Keratinocyte (primary cell): Measurements from ENCODE around the gene RERE. TPM values are rescaled to one million over a fixed set of nuclear protein-coding genes. Genes with fewer than 3 reads are reported as not detected.

ENCODE experiments used
- DNase-seq: peaks from one replicate; pipeline ENCODE4 v3.0.0-alpha.2; 2011; ENCODE audit warnings: low read depth, missing footprints, low spot score
- FAIRE-seq: peaks from 2 replicates; lab custom pipeline; 2011; peaks lifted over from hg19 to GRCh38; lab: Jason Lieb, UNC
- H2AFZ ChIP-seq: 2 replicates; pipeline ENCODE4 v1.6.0; 2012; ENCODE audit warnings: low read length, control low read depth, inconsistent platforms; ENCODE audit not compliant: control insufficient read depth
- H3K27ac ChIP-seq: 2 replicates; pipeline ENCODE4 v1.5.1; 2011; ENCODE audit warnings: low read length; ENCODE audit not compliant: control insufficient read depth, insufficient read depth
- H3K27me3 ChIP-seq: 3 replicates; pipeline ENCODE4 v1.6.0; 2011; ENCODE audit warnings: low read length; ENCODE audit not compliant: control insufficient read depth, insufficient read depth; ENCODE audit errors: extremely low read depth
- H3K36me3 ChIP-seq, 2 experiments: 2 replicates in 1 of 2; 3 replicates in 1 of 2; pipeline ENCODE4 v1.5.1; 2011; ENCODE audit warnings: low read length in 2 of 2, mild to moderate bottlenecking in 1 of 2; ENCODE audit not compliant: control insufficient read depth in 2 of 2, insufficient read depth in 2 of 2; ENCODE audit errors: extremely low read depth in 1 of 2
- H3K4me1 ChIP-seq: 3 replicates; pipeline ENCODE4 v1.5.1; 2011; ENCODE audit warnings: low read length; ENCODE audit not compliant: control insufficient read depth, insufficient read depth; ENCODE audit errors: extremely low read depth
- H3K4me2 ChIP-seq: 3 replicates; pipeline ENCODE4 v1.6.0; 2011; ENCODE audit warnings: low read depth, low read length; ENCODE audit not compliant: control insufficient read depth, insufficient read depth; ENCODE audit errors: extremely low read depth
- H3K4me3 ChIP-seq, 3 experiments: fragments of 200-600 bp in 1 of 3; sonication (generic) in 1 of 3; 2 replicates in 2 of 3; 3 replicates in 1 of 3; pipeline ENCODE4 v1.5.1; 2011 to 2016; ENCODE audit warnings: low read length in 3 of 3, mild to moderate bottlenecking in 3 of 3, control low read depth in 2 of 3, inconsistent platforms in 1 of 3, low read depth in 1 of 3, mixed read lengths in 1 of 3, mixed run types in 1 of 3, moderate library complexity in 1 of 3; ENCODE audit not compliant: control insufficient read depth in 2 of 3, insufficient read depth in 2 of 3; ENCODE audit errors: extremely low read depth in 1 of 3
- H3K79me2 ChIP-seq: 2 replicates; pipeline ENCODE4 v1.6.0; 2012; ENCODE audit warnings: low read length; ENCODE audit not compliant: control insufficient read depth, insufficient read depth
- H3K9ac ChIP-seq: 3 replicates; pipeline ENCODE4 v1.6.0; 2011; ENCODE audit warnings: low read length; ENCODE audit not compliant: control insufficient read depth, insufficient read depth; ENCODE audit errors: extremely low read depth
- H3K9me1 ChIP-seq: 3 replicates; pipeline ENCODE4 v1.6.0; 2011; ENCODE audit warnings: low read length; ENCODE audit not compliant: control insufficient read depth, insufficient read depth; ENCODE audit errors: extremely low read depth
- H3K9me3 ChIP-seq: 2 replicates; pipeline ENCODE4 v1.5.1; 2012; ENCODE audit warnings: low read depth, low read length; ENCODE audit not compliant: control insufficient read depth
- H4K20me1 ChIP-seq: 3 replicates; pipeline ENCODE4 v1.6.0; 2011; ENCODE audit warnings: low read length; ENCODE audit not compliant: control insufficient read depth, insufficient read depth; ENCODE audit errors: extremely low read depth
- EZH2 ChIP-seq: IDR thresholded peaks from one replicate; pipeline ENCODE4 v1.6.1; 2012; ENCODE audit warnings: inconsistent platforms, mild to moderate bottlenecking, low read length, moderate library complexity
- dilution Hi-C: fragments of 300-500 bp; cut with MboI; formaldehyde crosslinking; loops from one replicate; pipeline ENCODE4 v1.7.0; 2020; ENCODE audit warnings: low sequenced_read_pairs; ENCODE audit not compliant: extremely low pct_ligation_motif_present
- polyA plus RNA-seq, 5 experiments: library from polyadenylated mRNA; depleted of rRNA in 3 of 5; stranded (reverse) in 3 of 5; stranded (forward) in 1 of 5; unstranded in 1 of 5; fragments of >200 nt; gene quantifications; 1 replicate in 1 of 5; 2 replicates in 3 of 5; 3 replicates in 1 of 5; pipeline versions ENCODE4 v1.2.1 to v1.2.3, GENCODE V29; 2011 to 2012; ENCODE audit warnings: missing spikeins in 2 of 5, low read depth in 1 of 5, low replicate concordance in 1 of 5
- TF ChIP-seq, protein P1 (sequence below), 3 experiments: IDR thresholded peaks in 1 of 3; conservative IDR thresholded peaks in 1 of 3; optimal IDR thresholded peaks in 1 of 3; 2 replicates in 2 of 3; 3 replicates in 1 of 3; pipeline versions ENCODE3 to v1.5.1; 2011; ENCODE audit warnings: low read length in 3 of 3, mild to moderate bottlenecking in 3 of 3, moderate library complexity in 2 of 3, control low read depth in 1 of 3, inconsistent platforms in 1 of 3; ENCODE audit not compliant: insufficient read depth in 2 of 3; ENCODE audit errors: extremely low read depth in 1 of 3

RERE gene
- polyA plus RNA-seq, 1 donor (not counting 4 experiments of a cell fraction or from before 2014, with no cell fraction given): 3.8 TPM

DNA sequence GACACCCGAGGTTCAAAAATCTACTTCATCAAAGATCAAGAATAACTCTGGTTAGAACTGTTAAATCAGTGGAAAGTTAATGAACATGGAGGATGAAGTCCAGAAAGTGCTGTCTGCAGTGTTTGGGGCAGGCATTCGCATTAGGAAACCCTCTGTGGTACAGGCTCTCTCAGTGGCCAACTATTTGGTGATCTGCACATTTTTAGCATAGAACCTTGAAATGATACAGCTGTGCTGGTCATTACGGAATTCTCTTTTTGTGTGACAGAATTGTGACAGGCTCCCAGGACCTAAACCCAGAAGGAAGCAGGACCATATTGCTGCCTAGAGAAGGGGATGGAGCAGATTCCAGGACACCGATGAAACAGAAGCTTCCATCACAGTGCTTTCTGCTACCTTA is 410.5 kb downstream of the RERE start:
- no peak overlapping the region for H3K4me2 ChIP-seq

DNA sequence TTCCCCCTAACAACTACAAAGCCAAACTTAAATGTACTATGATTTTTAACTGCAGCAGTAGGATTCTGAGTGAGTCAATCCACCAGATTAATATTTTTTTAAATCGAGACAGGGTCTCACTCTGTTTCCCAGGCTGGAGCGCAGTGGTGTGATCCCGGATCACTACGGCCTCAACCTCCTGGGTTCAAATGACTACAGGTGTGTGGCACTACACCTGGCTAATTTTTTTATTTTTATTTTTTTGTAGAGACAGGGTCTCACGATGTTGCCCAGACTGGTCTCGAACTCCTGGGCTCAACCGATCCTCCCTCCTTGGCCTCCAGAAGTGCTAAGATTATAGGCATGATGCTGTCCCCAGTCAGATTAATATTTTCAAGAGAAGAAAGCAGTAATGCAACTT is 411.4 kb downstream of the RERE start:
- H3K27ac ChIP-seq: no peak overlapping the region
- H3K9me3 ChIP-seq: no peaks in the 10 kb centered on the region
- no peak overlapping the region for H3K4me3 ChIP-seq
- H3K9me1 ChIP-seq: peaks cover 2% of the 10 kb centered on the region
- H3K27me3 ChIP-seq: no peaks in the 10 kb centered on the region
- peaks cover 4% of the 10 kb centered on the region for H4K20me1 ChIP-seq
- DNase-seq (no peak), FAIRE-seq (no peak)
- H3K4me1 ChIP-seq: peaks cover 14% of the 10 kb centered on the region
- H2AFZ ChIP-seq: no peak overlapping the region
- H3K4me2 ChIP-seq: no peak overlapping the region
- peaks cover 22% of the 10 kb centered on the region for H3K79me2 ChIP-seq
- dilution Hi-C loops: no loop called here
- TF ChIP-seq EZH2: no peak
- TF ChIP-seq, protein P1, sequence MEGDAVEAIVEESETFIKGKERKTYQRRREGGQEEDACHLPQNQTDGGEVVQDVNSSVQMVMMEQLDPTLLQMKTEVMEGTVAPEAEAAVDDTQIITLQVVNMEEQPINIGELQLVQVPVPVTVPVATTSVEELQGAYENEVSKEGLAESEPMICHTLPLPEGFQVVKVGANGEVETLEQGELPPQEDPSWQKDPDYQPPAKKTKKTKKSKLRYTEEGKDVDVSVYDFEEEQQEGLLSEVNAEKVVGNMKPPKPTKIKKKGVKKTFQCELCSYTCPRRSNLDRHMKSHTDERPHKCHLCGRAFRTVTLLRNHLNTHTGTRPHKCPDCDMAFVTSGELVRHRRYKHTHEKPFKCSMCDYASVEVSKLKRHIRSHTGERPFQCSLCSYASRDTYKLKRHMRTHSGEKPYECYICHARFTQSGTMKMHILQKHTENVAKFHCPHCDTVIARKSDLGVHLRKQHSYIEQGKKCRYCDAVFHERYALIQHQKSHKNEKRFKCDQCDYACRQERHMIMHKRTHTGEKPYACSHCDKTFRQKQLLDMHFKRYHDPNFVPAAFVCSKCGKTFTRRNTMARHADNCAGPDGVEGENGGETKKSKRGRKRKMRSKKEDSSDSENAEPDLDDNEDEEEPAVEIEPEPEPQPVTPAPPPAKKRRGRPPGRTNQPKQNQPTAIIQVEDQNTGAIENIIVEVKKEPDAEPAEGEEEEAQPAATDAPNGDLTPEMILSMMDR (optimal IDR thresholded peaks at IDR 0.05 in 1 of 3, IDR thresholded peaks at IDR 0.05 in 1 of 3, conservative IDR thresholded peaks at IDR 0.05 in 1 of 3; ENCODE audit: extremely low read depth in 1 of 3, insufficient read depth in 2 of 3, low read length in 3 of 3): no peak
- H3K36me3 ChIP-seq: peaks cover 5 to 8% of the 10 kb centered on the region in 2 experiments
- no peak overlapping the region for H3K9ac ChIP-seq

More for the DNA sequence above, 410.5 kb downstream of the RERE start:
- Histone ChIP-seq H3K9me3 (no peaks in the 10 kb centered on the region), H3K9me1 (peaks cover 2% of the 10 kb centered on the region), H3K79me2 (peaks cover 28% of the 10 kb centered on the region), H2AFZ (no peak overlapping the region), H3K9ac (no peak overlapping the region), H4K20me1 (peaks cover 4% of the 10 kb centered on the region), H3K4me1 (peaks cover 18% of the 10 kb centered on the region), H3K27me3 (no peaks in the 10 kb centered on the region), H3K36me3 (peaks cover 5 to 8% of the 10 kb centered on the region in 2 experiments), H3K4me3 (no peak overlapping the region), H3K27ac (no peak overlapping the region)
- dilution Hi-C loops: no loop called here
- FAIRE-seq (no peak), DNase-seq (no peak)
- TF ChIP-seq EZH2: no peak
- TF ChIP-seq, protein P1 (optimal IDR thresholded peaks at IDR 0.05 in 1 of 3, IDR thresholded peaks at IDR 0.05 in 1 of 3, conservative IDR thresholded peaks at IDR 0.05 in 1 of 3; ENCODE audit: extremely low read depth in 1 of 3, insufficient read depth in 2 of 3, low read length in 3 of 3): no peak
